GM12874 (cell line): ENCODE data around the gene WDFY2.

Source experiments
- TF ChIP-seq, protein P1 (sequence below): IDR thresholded peaks from 2 replicates; pipeline ENCODE4 v1.5.1; 2011; ENCODE audit warnings: low read depth, mild to moderate bottlenecking, control low read depth, low read length, moderate library complexity; ENCODE audit not compliant: insufficient read depth

The WDFY2 gene

DNA sequence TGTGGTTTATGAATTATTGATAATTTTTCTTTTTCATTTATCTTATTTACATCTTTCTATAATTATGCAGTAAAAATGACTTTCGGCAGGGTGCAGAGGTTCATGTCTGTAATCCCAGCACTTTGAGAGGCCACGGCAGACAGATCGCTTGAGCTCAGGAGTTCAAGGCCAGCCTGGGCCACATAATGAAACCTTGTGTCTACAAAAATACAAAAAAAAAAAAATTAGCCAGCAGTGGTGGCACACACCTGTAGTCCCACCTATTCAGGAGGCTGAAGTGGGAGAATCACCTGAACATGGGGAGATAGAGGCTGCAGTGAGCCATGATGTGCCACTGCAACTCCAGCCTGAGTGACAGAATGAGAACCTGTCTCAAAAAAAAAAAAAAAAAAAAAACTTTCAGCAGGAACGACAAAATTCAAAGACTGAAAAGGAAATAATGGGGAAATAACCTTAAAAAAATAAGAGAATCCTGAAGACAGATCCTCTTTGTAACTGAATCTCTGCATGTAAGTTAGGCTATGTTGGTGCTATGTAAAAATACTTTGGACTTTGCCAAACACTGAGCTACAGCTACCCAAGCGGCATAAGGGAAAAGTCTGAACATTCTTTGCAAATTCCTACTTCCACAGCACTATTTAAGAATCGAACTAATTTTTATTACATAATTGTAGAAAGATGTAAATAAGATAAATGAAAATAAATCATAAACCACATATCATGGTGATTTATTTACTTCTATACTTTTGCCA, 36.7 kb upstream of the WDFY2 start:
- TF ChIP-seq, protein P1, sequence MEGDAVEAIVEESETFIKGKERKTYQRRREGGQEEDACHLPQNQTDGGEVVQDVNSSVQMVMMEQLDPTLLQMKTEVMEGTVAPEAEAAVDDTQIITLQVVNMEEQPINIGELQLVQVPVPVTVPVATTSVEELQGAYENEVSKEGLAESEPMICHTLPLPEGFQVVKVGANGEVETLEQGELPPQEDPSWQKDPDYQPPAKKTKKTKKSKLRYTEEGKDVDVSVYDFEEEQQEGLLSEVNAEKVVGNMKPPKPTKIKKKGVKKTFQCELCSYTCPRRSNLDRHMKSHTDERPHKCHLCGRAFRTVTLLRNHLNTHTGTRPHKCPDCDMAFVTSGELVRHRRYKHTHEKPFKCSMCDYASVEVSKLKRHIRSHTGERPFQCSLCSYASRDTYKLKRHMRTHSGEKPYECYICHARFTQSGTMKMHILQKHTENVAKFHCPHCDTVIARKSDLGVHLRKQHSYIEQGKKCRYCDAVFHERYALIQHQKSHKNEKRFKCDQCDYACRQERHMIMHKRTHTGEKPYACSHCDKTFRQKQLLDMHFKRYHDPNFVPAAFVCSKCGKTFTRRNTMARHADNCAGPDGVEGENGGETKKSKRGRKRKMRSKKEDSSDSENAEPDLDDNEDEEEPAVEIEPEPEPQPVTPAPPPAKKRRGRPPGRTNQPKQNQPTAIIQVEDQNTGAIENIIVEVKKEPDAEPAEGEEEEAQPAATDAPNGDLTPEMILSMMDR = no peak

DNA sequence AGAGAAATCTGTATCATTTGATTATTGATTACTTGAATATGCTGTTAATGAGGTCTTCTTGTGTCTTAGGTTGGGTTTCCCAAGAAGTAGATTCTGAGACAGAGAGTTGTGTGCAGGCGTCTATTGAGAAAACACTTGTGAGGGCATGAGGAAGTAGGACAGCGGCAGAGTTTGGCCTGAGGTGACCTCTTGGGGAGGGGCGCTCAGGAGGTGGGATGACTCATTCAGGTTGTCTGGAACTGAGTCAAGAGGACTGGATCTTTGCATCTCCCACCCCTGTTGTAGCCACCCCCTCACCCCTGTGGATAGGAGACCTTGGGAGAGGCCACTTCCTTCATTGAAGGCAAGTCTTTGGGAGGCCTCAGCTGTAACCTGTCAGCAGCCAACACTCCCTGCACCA, 35.2 kb upstream of the WDFY2 start:
- TF ChIP-seq, protein P1 = no peak

DNA sequence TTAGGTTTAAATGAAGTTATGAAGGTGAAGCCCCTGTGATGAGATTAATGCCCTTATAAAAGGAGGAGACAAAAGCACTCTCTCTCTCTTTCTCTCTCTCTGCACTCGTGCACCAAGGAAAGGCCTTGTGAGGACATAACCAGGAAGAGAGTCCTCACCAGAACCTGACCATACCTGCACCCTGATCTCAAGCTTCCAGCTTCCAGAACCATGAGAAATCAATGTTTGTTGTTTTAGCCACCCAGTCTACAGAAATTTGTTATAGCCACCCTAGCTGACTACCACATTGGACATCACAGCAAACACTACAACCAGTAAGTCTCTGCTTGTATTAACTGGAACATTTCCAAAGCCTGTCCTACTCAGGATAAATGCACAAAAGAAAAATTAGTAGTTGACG, 34.7 kb upstream of the WDFY2 start:
- TF ChIP-seq, protein P1 = no peak

DNA sequence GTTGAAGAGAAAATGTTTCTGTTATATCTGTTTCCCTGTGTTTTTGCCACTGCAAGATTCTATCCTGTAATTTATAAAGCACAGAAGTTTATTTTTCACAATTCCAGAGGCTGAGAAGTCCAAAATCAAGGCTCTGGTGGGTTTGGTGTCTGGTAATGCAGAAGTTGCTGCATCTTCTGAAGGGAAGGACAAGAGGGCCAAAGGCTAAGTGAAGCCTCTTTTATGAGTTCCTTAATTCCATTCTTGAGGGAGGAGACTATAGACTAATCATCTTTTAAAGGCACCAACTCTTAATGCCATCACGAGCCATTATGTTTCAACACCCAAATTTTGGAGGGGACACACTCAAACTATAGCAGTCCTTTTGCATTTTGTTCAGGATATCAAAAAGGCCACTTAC, 34.1 kb upstream of the WDFY2 start:
- TF ChIP-seq, protein P1 = no peak

DNA sequence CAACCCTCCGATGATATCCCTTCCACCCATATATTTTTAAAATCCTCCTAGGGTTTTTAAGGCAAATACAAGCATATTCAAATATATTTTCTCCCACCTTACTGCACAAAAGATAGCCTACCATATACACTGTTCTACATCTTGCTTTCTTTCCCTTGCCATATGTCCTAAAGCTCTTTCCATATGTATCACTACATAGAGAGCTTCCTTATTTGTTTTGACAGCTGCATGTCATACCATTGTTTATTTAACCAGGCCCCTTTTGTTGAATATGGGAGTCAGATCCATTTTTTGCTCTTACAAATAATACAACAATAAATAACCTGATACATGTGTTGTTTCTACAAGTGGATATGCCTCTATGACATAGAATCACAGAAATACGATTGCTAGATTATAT, 32.8 kb upstream of the WDFY2 start:
- TF ChIP-seq, protein P1 = no peak

DNA sequence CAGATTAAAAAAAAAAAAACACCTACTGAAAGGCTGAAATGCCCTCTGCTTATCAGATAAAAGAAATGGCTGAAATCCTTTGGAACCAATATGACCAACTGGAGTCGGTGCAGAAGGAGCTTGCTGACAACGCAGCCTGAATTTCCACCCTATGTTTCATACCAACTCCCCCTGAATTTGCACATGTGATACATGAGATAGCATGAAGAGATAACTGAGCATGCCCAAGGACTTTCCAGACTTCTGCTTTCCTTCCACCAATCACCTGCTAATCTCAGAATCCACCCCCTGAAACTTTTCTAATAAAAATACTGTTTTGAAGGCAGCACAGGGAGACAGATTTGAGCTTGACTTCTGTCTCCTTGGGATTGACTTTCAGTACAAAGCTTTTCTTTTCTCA, 32.2 kb upstream of the WDFY2 start:
- TF ChIP-seq, protein P1 = no peak

DNA sequence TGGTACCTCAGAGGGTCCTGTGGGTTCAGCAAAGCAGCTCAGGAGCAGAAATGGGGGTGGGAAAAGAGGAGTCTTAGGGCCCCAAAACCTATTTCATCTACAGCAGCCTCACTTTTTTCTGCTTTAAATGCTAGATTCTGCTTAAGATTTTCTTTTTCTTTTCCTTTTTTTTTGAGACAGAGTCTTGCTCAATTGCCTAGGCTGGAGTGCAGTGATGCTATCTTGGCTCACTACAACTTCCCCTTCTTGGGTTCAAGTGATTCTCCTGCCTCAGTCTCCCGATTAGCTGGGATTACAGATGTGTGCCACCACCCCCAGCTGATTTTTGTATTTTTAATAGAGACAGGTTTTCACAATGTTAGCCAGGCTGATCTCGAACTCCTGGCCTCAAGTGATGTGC, 30.7 kb upstream of the WDFY2 start:
- TF ChIP-seq, protein P1 = no peak
